HTERT RPE-1 (cell line): ENCODE results near the gene SRPK3.
"Not testable (repeated sequence)": the region's sequence is repeated elsewhere in the genome, so short reads cannot be mapped to it uniquely, and the experiment has no call there.

Experiments used
- in situ Hi-C: fragments of 300-500 bp; cut with MboI; formaldehyde crosslinking; loops from 4 replicates; pipeline ENCODE4 v1.14.3; 2020; ENCODE audit warnings: low sequenced_read_pairs

SRPK3 gene

GRCh38 chrX:153803211-153804099 lies 22.6 kb downstream of the SRPK3 start:
- in situ Hi-C loops, result no loop called here

GRCh38 chrX:153804100-153804595 lies 23.3 kb downstream of the SRPK3 start:
- in situ Hi-C loops, result no loop called here

GRCh38 chrX:153804621-153805020 lies 23.8 kb downstream of the SRPK3 start:
- in situ Hi-C loops, result no loop called here

GRCh38 chrX:153805436-153805835 lies 24.6 kb downstream of the SRPK3 start:
- in situ Hi-C loops, result no loop called here

- in situ Hi-C loops, result no loop called here
Measured at GRCh38 chrX:153806999-153807575, 26.2 kb downstream of the SRPK3 start.

GRCh38 chrX:153807976-153808375 lies 27.1 kb downstream of the SRPK3 start:
- in situ Hi-C loops, result no loop called here

GRCh38 chrX:153812220-153812619 lies 31.4 kb downstream of the SRPK3 start:
- in situ Hi-C loops, result no loop called here

- in situ Hi-C loops, result no loop called here
Measured at GRCh38 chrX:153813161-153813560, 32.3 kb downstream of the SRPK3 start.

GRCh38 chrX:153814591-153815315 lies 33.9 kb downstream of the SRPK3 start:
- in situ Hi-C loops, result no loop called here

GRCh38 chrX:153816831-153817690 lies 36.2 kb downstream of the SRPK3 start:
- in situ Hi-C loops, result no loop called here

GRCh38 chrX:153818064-153818463 lies 37.2 kb downstream of the SRPK3 start:
- in situ Hi-C loops, result not testable (repeated sequence)

- in situ Hi-C loops, result no loop called here
Measured at GRCh38 chrX:153818571-153819383, 37.9 kb downstream of the SRPK3 start.

GRCh38 chrX:153819384-153820040 lies 38.7 kb downstream of the SRPK3 start:
- in situ Hi-C loops, result no loop called here

- in situ Hi-C loops, result no loop called here
Measured at GRCh38 chrX:153820601-153821000, 39.8 kb downstream of the SRPK3 start.

GRCh38 chrX:153821066-153821465 lies 40.2 kb downstream of the SRPK3 start:
- in situ Hi-C loops, result no loop called here

- in situ Hi-C loops, result no loop called here
Measured at GRCh38 chrX:153824348-153824747, 43.5 kb downstream of the SRPK3 start.

- in situ Hi-C loops, result no loop called here
Measured at GRCh38 chrX:153825042-153825441, 44.2 kb downstream of the SRPK3 start.

- in situ Hi-C loops, result no loop called here
Measured at GRCh38 chrX:153827016-153827415, 46.2 kb downstream of the SRPK3 start.

GRCh38 chrX:153827903-153828302 lies 47.1 kb downstream of the SRPK3 start:
- in situ Hi-C loops, result no loop called here
